ENCODE data around the gene TMEM114.

The TMEM114 gene

GRCh38 chr16:8533509-8533908 lies 56.8 kb downstream of the TMEM114 start:
- no peak for DNase-seq (ENCODE audit: low spot score)
- no peak for TF ChIP-seq CTCF (IDR thresholded peaks at IDR 0.05; ENCODE audit: extremely low read depth, insufficient read depth, missing control alignments)
- in situ Hi-C loops (cut with MboI; ENCODE audit: low pct_unique_long_range_greater_than_20kb, low sequenced_read_pairs, unreplicated experiment): no loop called here

GRCh38 chr16:8530752-8531384 lies 59.4 kb downstream of the TMEM114 start:
- no peak for DNase-seq (ENCODE audit: low spot score)
- no peak for TF ChIP-seq CTCF (IDR thresholded peaks at IDR 0.05; ENCODE audit: extremely low read depth, insufficient read depth, missing control alignments)
- in situ Hi-C loops (cut with MboI; ENCODE audit: low pct_unique_long_range_greater_than_20kb, low sequenced_read_pairs, unreplicated experiment): no loop called here

- DNase-seq (ENCODE audit: low spot score): no peak
- in situ Hi-C loops (cut with MboI; ENCODE audit: low pct_unique_long_range_greater_than_20kb, low sequenced_read_pairs, unreplicated experiment): no loop called here
- no peak for TF ChIP-seq CTCF (IDR thresholded peaks at IDR 0.05; ENCODE audit: extremely low read depth, insufficient read depth, missing control alignments)
These were observed 61.8 kb downstream of the TMEM114 start for GRCh38 chr16:8528471-8528870.

- in situ Hi-C loops (cut with MboI; ENCODE audit: low pct_unique_long_range_greater_than_20kb, low sequenced_read_pairs, unreplicated experiment): no loop called here
- TF ChIP-seq CTCF (IDR thresholded peaks at IDR 0.05; ENCODE audit: extremely low read depth, insufficient read depth, missing control alignments): no peak
- no peak for DNase-seq (ENCODE audit: low spot score)
These were observed 66.4 kb downstream of the TMEM114 start for GRCh38 chr16:8523932-8524331.

- no peak for TF ChIP-seq CTCF (IDR thresholded peaks at IDR 0.05; ENCODE audit: extremely low read depth, insufficient read depth, missing control alignments)
These were observed 67.6 kb downstream of the TMEM114 start for GRCh38 chr16:8522757-8523156.

GRCh38 chr16:8519643-8520042 lies 70.7 kb downstream of the TMEM114 start:
- in situ Hi-C loops (cut with MboI; ENCODE audit: low pct_unique_long_range_greater_than_20kb, low sequenced_read_pairs, unreplicated experiment): no loop called here
- no peak for TF ChIP-seq CTCF (IDR thresholded peaks at IDR 0.05; ENCODE audit: extremely low read depth, insufficient read depth, missing control alignments)
- DNase-seq (ENCODE audit: low spot score): no peak

More at GRCh38 chr16:8522757-8523156, 67.6 kb downstream of the TMEM114 start:
- no peak for DNase-seq (ENCODE audit: low spot score)
- in situ Hi-C loops (cut with MboI; ENCODE audit: low pct_unique_long_range_greater_than_20kb, low sequenced_read_pairs, unreplicated experiment): no loop called here

All from GM13977 (cell line).